SU-DHL-6 (cell line): ENCODE measurements around the gene EXOC6B.

Source experiments
- EZH2phosphoT487 ChIP-seq: fragments of 200-600 bp; sonication (generic), shearing (Covaris generic); conservative IDR thresholded peaks from 2 replicates; pipeline ENCODE4 v1.6.1; 2018; ENCODE audit warnings: mild to moderate bottlenecking, antibody characterized with exemption, low read length, moderate library complexity, mixed read lengths
- TF ChIP-seq, protein P1 (sequence below): fragments of 200-600 bp; sonication (generic); IDR thresholded peaks from one replicate; pipeline ENCODE4 v1.5.1; 2017; ENCODE audit warnings: antibody characterized with exemption, mild to moderate bottlenecking, low read length, moderate library complexity; ENCODE audit not compliant: insufficient read depth, poor library complexity, severe bottlenecking

- TF ChIP-seq, protein P1, sequence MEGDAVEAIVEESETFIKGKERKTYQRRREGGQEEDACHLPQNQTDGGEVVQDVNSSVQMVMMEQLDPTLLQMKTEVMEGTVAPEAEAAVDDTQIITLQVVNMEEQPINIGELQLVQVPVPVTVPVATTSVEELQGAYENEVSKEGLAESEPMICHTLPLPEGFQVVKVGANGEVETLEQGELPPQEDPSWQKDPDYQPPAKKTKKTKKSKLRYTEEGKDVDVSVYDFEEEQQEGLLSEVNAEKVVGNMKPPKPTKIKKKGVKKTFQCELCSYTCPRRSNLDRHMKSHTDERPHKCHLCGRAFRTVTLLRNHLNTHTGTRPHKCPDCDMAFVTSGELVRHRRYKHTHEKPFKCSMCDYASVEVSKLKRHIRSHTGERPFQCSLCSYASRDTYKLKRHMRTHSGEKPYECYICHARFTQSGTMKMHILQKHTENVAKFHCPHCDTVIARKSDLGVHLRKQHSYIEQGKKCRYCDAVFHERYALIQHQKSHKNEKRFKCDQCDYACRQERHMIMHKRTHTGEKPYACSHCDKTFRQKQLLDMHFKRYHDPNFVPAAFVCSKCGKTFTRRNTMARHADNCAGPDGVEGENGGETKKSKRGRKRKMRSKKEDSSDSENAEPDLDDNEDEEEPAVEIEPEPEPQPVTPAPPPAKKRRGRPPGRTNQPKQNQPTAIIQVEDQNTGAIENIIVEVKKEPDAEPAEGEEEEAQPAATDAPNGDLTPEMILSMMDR = no peak
- no peak for TF ChIP-seq EZH2phosphoT487
These were observed 614.5 kb downstream of the EXOC6B start for GRCh38 chr2:72211350-72211749.
